ENCODE results near the gene CBFA2T3.

DNA sequence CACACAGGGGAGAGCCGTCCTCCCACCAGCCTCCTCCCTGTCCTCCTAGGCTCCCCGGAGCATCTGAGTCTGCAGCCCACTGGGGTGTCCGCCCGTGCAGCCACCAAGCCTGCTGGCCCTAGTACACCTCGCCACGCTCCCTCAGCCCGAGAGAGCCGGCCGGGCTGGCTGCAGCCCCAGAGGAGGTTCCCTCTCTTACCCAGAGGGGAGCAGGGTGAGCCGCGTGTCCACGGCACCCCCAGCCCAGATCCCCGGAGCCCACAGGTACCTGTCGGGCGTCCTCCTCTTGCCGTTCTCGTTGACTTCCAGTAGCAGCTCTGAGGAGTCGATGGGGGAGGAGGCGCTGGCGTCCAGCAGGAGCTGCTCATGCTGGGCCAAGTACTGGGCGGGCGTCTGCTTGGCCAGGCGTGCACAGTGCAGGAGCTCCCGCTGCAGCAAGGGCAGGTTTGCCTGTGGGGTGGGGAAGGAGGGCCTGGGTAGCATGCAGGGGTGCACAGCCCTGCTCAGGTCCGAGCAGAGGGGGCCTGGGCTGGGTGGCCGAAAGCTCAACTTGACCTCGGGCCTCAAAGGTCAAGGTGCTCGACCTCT, 91.2 kb downstream of the CBFA2T3 start:
- TF ChIP-seq SIN3A (IDR thresholded peaks at IDR 0.05; ENCODE audit: borderline replicate concordance, insufficient read depth, low read length) (no peak), POLR2AphosphoS5 (IDR thresholded peaks at IDR 0.05; ENCODE audit: low read depth, low read length) (no peak)
